ENCODE measurements around the gene TNNT1. TPM values are rescaled to one million over a fixed set of nuclear protein-coding genes. Genes with fewer than 3 reads are reported as not detected.

TNNT1 gene
- total RNA-seq, 4 donors from 2014 or later: not detected

GRCh38 chr19:55086730-55087541, 62.1 kb downstream of the TNNT1 start:
- Histone ChIP-seq H3K4me3 (replicated peaks in 1 of 3) (no peak overlapping the region), H3K27me3 (no peaks in the 10 kb centered on the region), H3K36me3 (peaks cover 7% of the 10 kb centered on the region in 2 donors), H3K27ac (no peak overlapping the region), H3K9me3 (no peaks in the 10 kb centered on the region), H3K4me1 (peaks cover 0 to 13% of the 10 kb centered on the region in 2 donors)
- WGBS, 2 donors: 47 to 58% methylated on average over 20 to 42 of the region's 74 CpGs
- intact Hi-C loops (cut with DNase I): no loop called here
- TF ChIP-seq CTCF (IDR thresholded peaks at IDR 0.05) (no peak), POLR2A (IDR thresholded peaks at IDR 0.05) (no peak)
- DNase-seq: peak; percentile 68 to 70

GRCh38 chr19:55085923-55086715, 62.9 kb downstream of the TNNT1 start:
- Histone ChIP-seq H3K36me3 (peaks cover 0 to under 1% of the 10 kb centered on the region in 2 donors), H3K9me3 (no peaks in the 10 kb centered on the region), H3K4me1 (peaks cover 2 to 20% of the 10 kb centered on the region in 2 donors), H3K4me3 (replicated peaks in 1 of 3) (no peak overlapping the region), H3K27ac (no peak overlapping the region), H3K27me3 (no peaks in the 10 kb centered on the region)
- intact Hi-C loops (cut with DNase I): no loop called here
- no peak for DNase-seq
- TF ChIP-seq CTCF (IDR thresholded peaks at IDR 0.05) (no peak), POLR2A (IDR thresholded peaks at IDR 0.05) (no peak)
- WGBS, 2 donors: 58 to 69% methylated on average over 28 to 31 of the region's 35 CpGs

DNA sequence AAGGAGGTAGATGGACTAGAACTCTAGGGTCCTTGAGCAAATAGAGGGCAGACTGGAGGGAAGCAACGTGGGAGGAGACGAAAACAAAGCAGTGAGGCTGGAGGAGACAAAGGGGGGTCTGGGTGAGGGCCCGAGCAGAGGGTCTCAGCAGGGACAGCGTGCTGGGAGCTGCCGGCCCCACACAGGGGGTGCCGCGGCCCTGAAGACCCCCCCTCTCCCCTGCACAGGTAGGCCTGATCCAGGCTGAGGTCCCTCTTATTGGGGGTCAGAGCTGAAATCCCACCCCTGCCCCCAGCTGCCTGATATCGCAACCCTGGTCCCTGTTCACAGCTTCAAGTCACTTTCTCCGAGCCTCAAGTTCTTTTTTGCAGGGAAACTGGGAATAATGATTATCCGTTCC, 64.6 kb downstream of the TNNT1 start:
- intact Hi-C loops (cut with DNase I): no loop called here
- TF ChIP-seq CTCF (IDR thresholded peaks at IDR 0.05) (no peak), POLR2A (IDR thresholded peaks at IDR 0.05) (no peak)
- Histone ChIP-seq H3K27ac (no peak overlapping the region), H3K9me3 (no peaks in the 10 kb centered on the region), H3K4me1 (peaks cover 11 to 32% of the 10 kb centered on the region in 2 donors), H3K27me3 (no peaks in the 10 kb centered on the region), H3K4me3 (replicated peaks in 1 of 3) (no peak overlapping the region), H3K36me3 (no peaks in the 10 kb centered on the region)
- no peak for DNase-seq
- WGBS, 2 donors: 85 to 90% methylated on average over 10 of the region's 10 CpGs

DNA sequence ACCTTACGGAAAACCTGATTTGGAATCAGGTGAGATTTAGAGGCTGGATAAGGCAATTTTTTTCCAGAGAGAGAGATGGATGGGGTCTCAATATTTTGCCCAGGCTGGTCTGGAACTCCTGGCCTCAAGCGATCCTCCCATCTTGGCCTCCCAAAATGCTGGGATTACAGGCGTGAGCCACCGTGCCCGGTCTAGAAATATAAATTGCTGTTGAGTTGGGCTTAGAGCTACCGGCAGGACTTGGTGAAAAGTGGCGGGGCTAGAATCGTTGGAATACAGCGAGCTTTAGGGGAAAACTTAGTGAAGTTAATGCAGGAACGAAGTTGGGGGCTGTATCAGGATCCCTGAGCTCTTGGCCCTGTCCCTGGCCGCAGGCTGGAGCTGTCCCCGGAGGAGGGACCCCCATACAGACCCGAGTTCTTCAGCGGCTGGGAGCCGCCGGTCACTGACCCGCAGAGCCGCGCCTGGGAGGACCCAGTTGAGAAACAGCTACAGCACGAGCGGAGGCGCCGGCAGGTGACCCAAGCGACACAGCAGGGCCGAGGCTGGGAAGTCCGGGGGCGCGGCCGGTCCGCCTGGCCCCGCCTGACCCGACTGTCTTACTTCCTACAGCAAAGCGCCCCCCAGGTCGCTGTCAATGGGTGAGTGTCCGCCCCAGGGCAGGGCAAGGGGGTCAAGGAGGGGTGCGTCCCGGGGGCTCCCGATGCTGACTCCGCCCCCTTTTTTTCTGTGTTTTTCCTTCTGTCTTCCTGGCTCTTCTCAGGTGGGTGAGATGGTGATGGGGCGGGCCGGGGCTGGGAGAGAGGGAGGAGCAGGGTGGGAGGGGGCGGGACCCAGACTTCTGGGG, 65.8 kb downstream of the TNNT1 start:
- intact Hi-C loops (cut with DNase I): no loop called here
- no peak for TF ChIP-seq POLR2A (IDR thresholded peaks at IDR 0.05)
- H3K9me3 ChIP-seq: no peaks in the 10 kb centered on the region
- no peaks in the 10 kb centered on the region for H3K27me3 ChIP-seq
- H3K36me3 ChIP-seq: no peaks in the 10 kb centered on the region
- 67 to 72% methylated on average over 25 to 41 of the region's 42 CpGs for WGBS, 2 donors
- no peak overlapping the region for H3K27ac ChIP-seq
- no peak overlapping the region for H3K4me3 ChIP-seq (replicated peaks in 1 of 3)
- H3K4me1 ChIP-seq: peaks cover 11 to 30% of the 10 kb centered on the region in 2 donors
- DNase-seq: no peak

Small RNA genes within 50 kb of the gene (microRNA-seq; reads per million reads assigned to microRNA genes)
- gene MIR7975: not detected

Small RNA genes within 50 kb of the gene (small RNA-seq; reads per million reads assigned to genes)
- gene MIR7975 (not detected), gene RF01210 (not detected)

Other genes with a start within 250 kb of the TNNT1 start
- not detected for gene NCR1, start 243.1 kb downstream of the TNNT1 start, total RNA-seq
- not detected for gene NLRP7, start 201.7 kb downstream of the TNNT1 start, total RNA-seq
- gene NLRP2, start 182.8 kb downstream of the TNNT1 start, total RNA-seq: 10 to 100 TPM in 3 of 4 donors, 1 to 10 TPM in 1; 3.1 to 17.6 (median 11.1) TPM
- gene GP6, start 110.9 kb downstream of the TNNT1 start, total RNA-seq: under 1 TPM in 1 of 4 donors, not detected in 3; 0.78 TPM
- gene RDH13, start 86.1 kb downstream of the TNNT1 start, total RNA-seq: 10 to 100 TPM; 35.7 to 44.1 (median 38.3) TPM
- 10 to 100 TPM; 60.6 to 84.8 (median 73.3) TPM for gene EPS8L1, start 73.3 kb downstream of the TNNT1 start, total RNA-seq
- gene PPP1R12C, start 31.6 kb downstream of the TNNT1 start, total RNA-seq: 100 to 1,000 TPM in 1 of 4 donors, 10 to 100 TPM in 3; 40.0 to 110 (median 76.1) TPM
- gene TNNI3, start 8.5 kb upstream of the TNNT1 start, total RNA-seq: not detected
- gene DNAAF3, start 17.4 kb upstream of the TNNT1 start, total RNA-seq: 1 to 10 TPM; 3.3 to 9.1 (median 5.5) TPM
- not detected for gene SYT5, start 31.1 kb upstream of the TNNT1 start, total RNA-seq
- 1 to 10 TPM in 1 of 4 donors, under 1 TPM in 2, not detected in 1; 0.11 to 2.6 (median 0.54) TPM for gene PTPRH, start 60.3 kb upstream of the TNNT1 start, total RNA-seq
- 1 to 10 TPM; 1.6 to 5.8 (median 2.9) TPM for gene TMEM86B, start 79.6 kb upstream of the TNNT1 start, total RNA-seq
- gene PPP6R1, start 109.8 kb upstream of the TNNT1 start, total RNA-seq: 10 to 100 TPM; 26.1 to 99.8 (median 54.2) TPM
- gene HSPBP1, start 130.9 kb upstream of the TNNT1 start, total RNA-seq: 10 to 100 TPM; 24.2 to 48.4 (median 31.2) TPM
- gene BRSK1, start 134.8 kb upstream of the TNNT1 start, total RNA-seq: 1 to 10 TPM in 1 of 4 donors, under 1 TPM in 1, not detected in 2; 0.83 to 1.2 TPM
- 1 to 10 TPM in 1 of 4 donors, not detected in 3; 1.3 TPM for gene TMEM150B, start 176.1 kb upstream of the TNNT1 start, total RNA-seq
- 10 to 100 TPM in 3 of 4 donors, 1 to 10 TPM in 1; 7.5 to 22.0 (median 15.4) TPM for gene KMT5C, start 190.7 kb upstream of the TNNT1 start, total RNA-seq
- gene COX6B2, start 205.5 kb upstream of the TNNT1 start, total RNA-seq: under 1 TPM in 1 of 4 donors, not detected in 3; 0.94 TPM
- not detected for gene GARIN5B, start 214.1 kb upstream of the TNNT1 start, total RNA-seq
- not detected for gene IL11, start 221.3 kb upstream of the TNNT1 start, total RNA-seq
- not detected for gene TMEM190, start 227.6 kb upstream of the TNNT1 start, total RNA-seq
- 10 to 100 TPM in 3 of 4 donors, 1 to 10 TPM in 1; 6.3 to 73.5 (median 31.2) TPM for gene TMEM238, start 235.1 kb upstream of the TNNT1 start, total RNA-seq
- gene RPL28, start 236.7 kb upstream of the TNNT1 start, total RNA-seq: 100 to 1,000 TPM; 156 to 404 (median 205) TPM